GM12892 (cell line): ENCODE results near the gene FAM20B.

Experiments
- POLR2AphosphoS5 ChIP-seq: IDR thresholded peaks from 2 replicates; pipeline ENCODE4 v1.6.1; 2011; ENCODE audit warnings: low read depth, low read length, control low read depth
- TAF1 ChIP-seq: IDR thresholded peaks from 2 replicates; pipeline ENCODE4 v1.6.1; 2011; ENCODE audit warnings: low read depth, mild to moderate bottlenecking, control low read depth, low read length, borderline replicate concordance

DNA sequence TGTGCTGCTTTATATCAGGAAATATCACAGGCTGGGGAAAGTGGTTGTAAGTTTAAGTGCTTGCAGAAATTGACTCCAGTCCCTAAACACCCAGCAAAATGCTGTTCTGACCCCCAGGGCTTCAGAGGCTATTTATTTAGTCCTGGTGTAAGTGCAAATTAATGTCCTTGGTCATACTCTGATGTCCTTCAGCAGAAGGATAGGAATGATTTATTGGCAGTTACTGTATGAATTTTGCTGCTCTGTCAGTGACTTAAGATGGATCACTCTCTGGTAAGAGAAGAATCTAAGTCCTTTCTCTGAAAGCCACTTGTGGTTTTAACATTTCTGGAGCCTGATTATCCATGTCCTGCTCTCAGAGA is 21.9 kb downstream of the FAM20B start:
- TF ChIP-seq POLR2AphosphoS5 = no peak
- no peak for TF ChIP-seq TAF1
